HepG2 (cell line): ENCODE results near the gene YWHAQ. TPM values are rescaled to one million over a fixed set of nuclear protein-coding genes. Genes with fewer than 3 reads are reported as not detected.

ENCODE experiments used
- KDM6A ChIP-seq: IDR thresholded peaks from 2 replicates; pipeline ENCODE4 v1.6.1; 2016; ENCODE audit warnings: low read depth
- MAF1 ChIP-seq: sonication (generic); formaldehyde crosslinking; IDR thresholded peaks from 2 replicates; pipeline ENCODE4 v1.5.0; 2020; ENCODE audit warnings: missing genetic modification reagents, borderline replicate concordance
- MAFF ChIP-seq: IDR thresholded peaks from 2 replicates; pipeline ENCODE4 v1.6.1; 2011; ENCODE audit warnings: low read depth, low read length, improper control_type of control experiment
- NR2C2 ChIP-seq: sonication (generic); formaldehyde crosslinking; IDR thresholded peaks from 2 replicates; pipeline ENCODE4 v1.4.0; 2020; ENCODE audit warnings: missing genetic modification reagents, mild to moderate bottlenecking, moderate library complexity, borderline replicate concordance
- PLRG1 ChIP-seq: fragments of 450-650 bp; conservative IDR thresholded peaks from 2 replicates; pipeline ENCODE4 v1.6.1; 2016
- REL ChIP-seq: sonication (generic); formaldehyde crosslinking; conservative IDR thresholded peaks from 2 replicates; pipeline ENCODE4 v1.8.0; 2022; ENCODE audit warnings: mild to moderate bottlenecking, missing genetic modification reagents, moderate library complexity
- RELA ChIP-seq: sonication (generic); formaldehyde crosslinking; IDR thresholded peaks from 2 replicates; pipeline ENCODE4 v1.4.0; 2020; ENCODE audit warnings: missing genetic modification reagents
- SMYD3 ChIP-seq: sonication (generic); formaldehyde crosslinking; IDR thresholded peaks from 2 replicates; pipeline ENCODE4 v1.8.1; 2023; ENCODE audit warnings: mild to moderate bottlenecking, missing genetic modification reagents
- ZNF761 ChIP-seq: sonication (generic); formaldehyde crosslinking; conservative IDR thresholded peaks from 2 replicates; pipeline ENCODE4 v1.4.0; 2020; ENCODE audit warnings: mild to moderate bottlenecking, missing genetic modification reagents
- polyA plus RNA-seq, 8 experiments: library from polyadenylated mRNA; depleted of rRNA in 3 of 8; stranded (reverse) in 7 of 8; unstranded in 1 of 8; fragments of >200 nt; fragmentation: Illumina TruSeq in 4 of 8; extraction: Trizol in 4 of 8; gene quantifications; 2 replicates each; pipeline versions ENCODE4 v1.2.1 to v1.2.3, GENCODE V29; 2011 to 2016; ENCODE audit warnings: low read depth in 4 of 8, missing spikeins in 1 of 8, mixed read lengths in 1 of 8; ENCODE audit not compliant: insufficient read depth in 1 of 8
- total RNA-seq, 5 experiments: library from RNA; depleted of rRNA; stranded (reverse); fragments of >200 nt; fragmentation: Illumina TruSeq; extraction: Trizol; gene quantifications; 2 replicates each; pipeline ENCODE4 v1.2.3, GENCODE V29; 2016; ENCODE audit warnings: low read depth in 1 of 5
- TF ChIP-seq, protein P1 (sequence below): sonication (generic); formaldehyde crosslinking; IDR thresholded peaks from 2 replicates; pipeline ENCODE4 v1.9.0; 2021; ENCODE audit warnings: missing genetic modification reagents, borderline replicate concordance
- TF ChIP-seq, protein P2 (sequence below): sonication (generic); formaldehyde crosslinking; IDR thresholded peaks from 2 replicates; pipeline ENCODE4 v1.4.0; 2020; ENCODE audit warnings: missing genetic modification reagents
- TF ChIP-seq, protein P3 (sequence below), 2 experiments: fragments of 450-650 bp in 1 of 2; sonication (generic) in 1 of 2; formaldehyde crosslinking in 1 of 2; IDR thresholded peaks; 2 replicates each; pipeline versions ENCODE4 v1.6.1 to v1.8.0; 2016 to 2022; ENCODE audit warnings: antibody characterized with exemption in 1 of 2, mild to moderate bottlenecking in 1 of 2, missing genetic modification reagents in 1 of 2
- TF ChIP-seq, protein P4 (sequence below): sonication (generic); formaldehyde crosslinking; IDR thresholded peaks from 2 replicates; pipeline ENCODE4 v1.5.1; 2020; ENCODE audit warnings: missing genetic modification reagents, mild to moderate bottlenecking, borderline replicate concordance

YWHAQ gene
- total and polyA plus RNA-seq, 2 of the 13 experiments (the other 11 are each of a cell fraction or from before 2014, with no cell fraction given), result 160 to 304 TPM

DNA sequence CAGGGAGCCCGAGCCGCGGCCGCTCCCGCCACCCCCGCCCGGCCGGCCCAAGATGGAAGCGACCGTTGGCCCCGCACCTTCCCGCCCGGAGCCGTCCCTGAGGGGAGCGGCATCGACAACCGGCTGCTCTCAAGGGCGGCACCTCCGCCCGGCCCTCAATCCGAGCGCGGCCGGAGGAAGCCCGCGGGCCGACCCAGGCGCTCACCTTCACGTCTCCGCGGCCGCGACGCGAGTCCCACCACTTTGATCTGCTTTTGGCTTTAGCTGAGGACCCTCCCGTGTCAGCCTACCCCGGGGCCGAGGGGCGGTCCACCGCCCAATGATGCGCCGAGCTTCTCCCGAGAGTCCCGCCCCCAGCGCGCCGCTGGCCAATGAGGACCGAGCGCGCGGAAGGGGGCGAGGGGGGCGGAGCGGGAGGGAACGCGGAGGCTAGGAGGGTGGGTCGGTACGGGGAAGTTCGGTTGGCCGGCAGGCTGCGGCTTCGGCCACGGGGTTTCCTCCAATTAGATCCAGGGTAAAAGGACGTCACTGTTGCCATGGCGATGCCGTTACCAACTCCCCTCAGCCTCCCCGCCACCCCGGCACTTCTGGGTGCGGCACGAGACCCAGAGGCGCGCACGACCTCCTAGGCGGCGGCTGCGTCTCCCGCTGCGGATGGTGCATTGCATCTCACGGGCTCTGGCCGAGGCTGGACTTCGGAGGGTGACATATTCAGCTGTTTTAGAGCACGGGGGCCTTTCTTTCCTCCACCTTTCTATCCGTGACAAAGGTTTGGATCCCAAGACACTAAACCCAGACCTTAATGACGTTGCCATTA, at the start of gene YWHAQ (continued):
- TF ChIP-seq, protein P1, sequence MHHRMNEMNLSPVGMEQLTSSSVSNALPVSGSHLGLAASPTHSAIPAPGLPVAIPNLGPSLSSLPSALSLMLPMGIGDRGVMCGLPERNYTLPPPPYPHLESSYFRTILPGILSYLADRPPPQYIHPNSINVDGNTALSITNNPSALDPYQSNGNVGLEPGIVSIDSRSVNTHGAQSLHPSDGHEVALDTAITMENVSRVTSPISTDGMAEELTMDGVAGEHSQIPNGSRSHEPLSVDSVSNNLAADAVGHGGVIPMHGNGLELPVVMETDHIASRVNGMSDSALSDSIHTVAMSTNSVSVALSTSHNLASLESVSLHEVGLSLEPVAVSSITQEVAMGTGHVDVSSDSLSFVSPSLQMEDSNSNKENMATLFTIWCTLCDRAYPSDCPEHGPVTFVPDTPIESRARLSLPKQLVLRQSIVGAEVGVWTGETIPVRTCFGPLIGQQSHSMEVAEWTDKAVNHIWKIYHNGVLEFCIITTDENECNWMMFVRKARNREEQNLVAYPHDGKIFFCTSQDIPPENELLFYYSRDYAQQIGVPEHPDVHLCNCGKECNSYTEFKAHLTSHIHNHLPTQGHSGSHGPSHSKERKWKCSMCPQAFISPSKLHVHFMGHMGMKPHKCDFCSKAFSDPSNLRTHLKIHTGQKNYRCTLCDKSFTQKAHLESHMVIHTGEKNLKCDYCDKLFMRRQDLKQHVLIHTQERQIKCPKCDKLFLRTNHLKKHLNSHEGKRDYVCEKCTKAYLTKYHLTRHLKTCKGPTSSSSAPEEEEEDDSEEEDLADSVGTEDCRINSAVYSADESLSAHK (CRISPR knock-in tag), result no peak
- TF ChIP-seq, protein P2, sequence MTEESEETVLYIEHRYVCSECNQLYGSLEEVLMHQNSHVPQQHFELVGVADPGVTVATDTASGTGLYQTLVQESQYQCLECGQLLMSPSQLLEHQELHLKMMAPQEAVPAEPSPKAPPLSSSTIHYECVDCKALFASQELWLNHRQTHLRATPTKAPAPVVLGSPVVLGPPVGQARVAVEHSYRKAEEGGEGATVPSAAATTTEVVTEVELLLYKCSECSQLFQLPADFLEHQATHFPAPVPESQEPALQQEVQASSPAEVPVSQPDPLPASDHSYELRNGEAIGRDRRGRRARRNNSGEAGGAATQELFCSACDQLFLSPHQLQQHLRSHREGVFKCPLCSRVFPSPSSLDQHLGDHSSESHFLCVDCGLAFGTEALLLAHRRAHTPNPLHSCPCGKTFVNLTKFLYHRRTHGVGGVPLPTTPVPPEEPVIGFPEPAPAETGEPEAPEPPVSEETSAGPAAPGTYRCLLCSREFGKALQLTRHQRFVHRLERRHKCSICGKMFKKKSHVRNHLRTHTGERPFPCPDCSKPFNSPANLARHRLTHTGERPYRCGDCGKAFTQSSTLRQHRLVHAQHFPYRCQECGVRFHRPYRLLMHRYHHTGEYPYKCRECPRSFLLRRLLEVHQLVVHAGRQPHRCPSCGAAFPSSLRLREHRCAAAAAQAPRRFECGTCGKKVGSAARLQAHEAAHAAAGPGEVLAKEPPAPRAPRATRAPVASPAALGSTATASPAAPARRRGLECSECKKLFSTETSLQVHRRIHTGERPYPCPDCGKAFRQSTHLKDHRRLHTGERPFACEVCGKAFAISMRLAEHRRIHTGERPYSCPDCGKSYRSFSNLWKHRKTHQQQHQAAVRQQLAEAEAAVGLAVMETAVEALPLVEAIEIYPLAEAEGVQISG (CRISPR knock-in tag), result no peak; the same call in 1 of the 2 replicates
- TF ChIP-seq KDM6A, result no peak
- TF ChIP-seq, protein P3, sequence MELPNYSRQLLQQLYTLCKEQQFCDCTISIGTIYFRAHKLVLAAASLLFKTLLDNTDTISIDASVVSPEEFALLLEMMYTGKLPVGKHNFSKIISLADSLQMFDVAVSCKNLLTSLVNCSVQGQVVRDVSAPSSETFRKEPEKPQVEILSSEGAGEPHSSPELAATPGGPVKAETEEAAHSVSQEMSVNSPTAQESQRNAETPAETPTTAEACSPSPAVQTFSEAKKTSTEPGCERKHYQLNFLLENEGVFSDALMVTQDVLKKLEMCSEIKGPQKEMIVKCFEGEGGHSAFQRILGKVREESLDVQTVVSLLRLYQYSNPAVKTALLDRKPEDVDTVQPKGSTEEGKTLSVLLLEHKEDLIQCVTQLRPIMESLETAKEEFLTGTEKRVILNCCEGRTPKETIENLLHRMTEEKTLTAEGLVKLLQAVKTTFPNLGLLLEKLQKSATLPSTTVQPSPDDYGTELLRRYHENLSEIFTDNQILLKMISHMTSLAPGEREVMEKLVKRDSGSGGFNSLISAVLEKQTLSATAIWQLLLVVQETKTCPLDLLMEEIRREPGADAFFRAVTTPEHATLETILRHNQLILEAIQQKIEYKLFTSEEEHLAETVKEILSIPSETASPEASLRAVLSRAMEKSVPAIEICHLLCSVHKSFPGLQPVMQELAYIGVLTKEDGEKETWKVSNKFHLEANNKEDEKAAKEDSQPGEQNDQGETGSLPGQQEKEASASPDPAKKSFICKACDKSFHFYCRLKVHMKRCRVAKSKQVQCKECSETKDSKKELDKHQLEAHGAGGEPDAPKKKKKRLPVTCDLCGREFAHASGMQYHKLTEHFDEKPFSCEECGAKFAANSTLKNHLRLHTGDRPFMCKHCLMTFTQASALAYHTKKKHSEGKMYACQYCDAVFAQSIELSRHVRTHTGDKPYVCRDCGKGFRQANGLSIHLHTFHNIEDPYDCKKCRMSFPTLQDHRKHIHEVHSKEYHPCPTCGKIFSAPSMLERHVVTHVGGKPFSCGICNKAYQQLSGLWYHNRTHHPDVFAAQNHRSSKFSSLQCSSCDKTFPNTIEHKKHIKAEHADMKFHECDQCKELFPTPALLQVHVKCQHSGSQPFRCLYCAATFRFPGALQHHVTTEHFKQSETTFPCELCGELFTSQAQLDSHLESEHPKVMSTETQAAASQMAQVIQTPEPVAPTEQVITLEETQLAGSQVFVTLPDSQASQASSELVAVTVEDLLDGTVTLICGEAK (IDR thresholded peaks at IDR 0.05), result no peak
- TF ChIP-seq, protein P3 (CRISPR knock-in tag; IDR thresholded peaks at IDR 0.05), result peak; percentile 61; the same call in 1 of the 2 replicates
- TF ChIP-seq SMYD3 (CRISPR knock-in tag), result no peak
- TF ChIP-seq MAFF, result no peak
- TF ChIP-seq RELA (CRISPR knock-in tag), result 0 out of 2 replicates have a peak, but pooled peaks have one; percentile 71
- TF ChIP-seq, protein P4, sequence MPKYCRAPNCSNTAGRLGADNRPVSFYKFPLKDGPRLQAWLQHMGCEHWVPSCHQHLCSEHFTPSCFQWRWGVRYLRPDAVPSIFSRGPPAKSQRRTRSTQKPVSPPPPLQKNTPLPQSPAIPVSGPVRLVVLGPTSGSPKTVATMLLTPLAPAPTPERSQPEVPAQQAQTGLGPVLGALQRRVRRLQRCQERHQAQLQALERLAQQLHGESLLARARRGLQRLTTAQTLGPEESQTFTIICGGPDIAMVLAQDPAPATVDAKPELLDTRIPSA (CRISPR knock-in tag), result no peak
- no peak for TF ChIP-seq ZNF761 (CRISPR knock-in tag)
- no peak for TF ChIP-seq PLRG1
- peak; percentile 18; the same call in 1 of the 2 replicates for TF ChIP-seq REL (CRISPR knock-in tag)
- TF ChIP-seq NR2C2 (CRISPR knock-in tag), result peak; percentile 62; the same call in 1 of the 2 replicates
- peak; percentile 85; the same call in 1 of the 2 replicates for TF ChIP-seq MAF1
